Stimulated activated CD8-positive, alpha-beta memory T cell treated with anti-CD3 and anti-CD28 coated beads, Interleukin-12 subunit alpha, Interleukin-12 subunit beta, amount 100 ng/mL, for 24 hours (primary cell): Measurements from ENCODE around the gene TMEM39A.

Experiments used
- DNase-seq: peaks from one replicate; pipeline ENCODE4 v3.0.0-alpha.2; 2020; ENCODE audit errors: extremely low read depth

Gene TMEM39A

GRCh38 chr3:119400466-119400865, 62.9 kb downstream of the TMEM39A start:
- no peak for DNase-seq

GRCh38 chr3:119396870-119397269, 66.5 kb downstream of the TMEM39A start:
- DNase-seq = no peak

- no peak for DNase-seq
These were observed 67.5 kb downstream of the TMEM39A start for GRCh38 chr3:119395923-119396358.

- no peak for DNase-seq
These were observed 74.8 kb downstream of the TMEM39A start for GRCh38 chr3:119388577-119388976.

- no peak for DNase-seq
These were observed 81.3 kb downstream of the TMEM39A start for GRCh38 chr3:119382134-119382533.

GRCh38 chr3:119380697-119381096, 82.7 kb downstream of the TMEM39A start:
- DNase-seq = no peak
